Subcutaneous adipose tissue (tissue), 4 donors: ENCODE measurements around the gene ADAMTS16. TPM values are rescaled to one million over a fixed set of nuclear protein-coding genes. Genes with fewer than 3 reads are reported as not detected.

ENCODE experiments used
- CTCF ChIP-seq: fragments of 450-650 bp; IDR thresholded peaks from one replicate; pipeline ENCODE4 v1.5.1; 2016; ENCODE audit warnings: low read depth, mild to moderate bottlenecking, control low read depth, antibody characterized with exemption, moderate library complexity
- total RNA-seq, 4 donors: library from RNA; depleted of rRNA; stranded (reverse); fragments of >200 nt; gene quantifications; one replicate each; pipeline ENCODE4 v1.1.0, GENCODE V29; 2016

ADAMTS16 gene
- total RNA-seq, 4 donors from 2014 or later: 0.66 to 2.0 (median 0.88) TPM

DNA sequence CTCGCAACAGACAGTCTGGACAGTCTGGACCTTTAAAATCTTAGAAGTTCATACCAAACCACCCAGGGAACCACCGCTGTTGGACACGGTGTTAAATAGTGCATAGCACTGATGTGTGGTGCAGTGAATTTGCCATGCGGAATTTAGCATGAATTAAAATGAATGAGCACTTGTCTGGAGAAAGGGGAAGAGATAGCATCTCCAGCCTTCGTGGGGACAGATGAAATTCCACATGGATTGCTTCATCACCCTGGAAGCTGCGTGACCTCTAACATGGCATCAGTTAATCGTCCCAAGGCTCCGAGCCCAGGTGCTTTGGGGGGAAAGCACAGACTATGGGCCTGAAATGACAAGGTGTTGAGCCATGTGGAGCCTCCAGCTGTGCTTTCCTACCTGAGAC lies 91.4 kb downstream of the ADAMTS16 start:
- TF ChIP-seq CTCF: no peak

DNA sequence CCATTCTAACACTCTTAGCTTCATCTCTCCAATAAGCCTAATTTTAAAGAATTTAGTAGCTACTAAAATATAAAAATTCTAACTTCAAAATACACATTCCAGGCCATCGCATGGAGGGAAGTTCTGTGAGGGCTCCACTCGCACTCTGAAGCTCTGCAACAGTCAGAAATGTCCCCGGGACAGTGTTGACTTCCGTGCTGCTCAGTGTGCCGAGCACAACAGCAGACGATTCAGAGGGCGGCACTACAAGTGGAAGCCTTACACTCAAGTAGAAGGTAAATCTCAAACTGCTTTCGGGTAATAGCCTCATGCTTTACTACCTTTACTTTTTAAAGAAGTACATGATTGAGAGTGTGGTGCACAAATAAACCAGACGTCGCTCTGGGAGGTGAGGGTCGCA lies 94.8 kb downstream of the ADAMTS16 start:
- TF ChIP-seq CTCF: no peak

GRCh38 chr5:5235685-5236084 lies 95.6 kb downstream of the ADAMTS16 start:
- no peak for TF ChIP-seq CTCF

DNA sequence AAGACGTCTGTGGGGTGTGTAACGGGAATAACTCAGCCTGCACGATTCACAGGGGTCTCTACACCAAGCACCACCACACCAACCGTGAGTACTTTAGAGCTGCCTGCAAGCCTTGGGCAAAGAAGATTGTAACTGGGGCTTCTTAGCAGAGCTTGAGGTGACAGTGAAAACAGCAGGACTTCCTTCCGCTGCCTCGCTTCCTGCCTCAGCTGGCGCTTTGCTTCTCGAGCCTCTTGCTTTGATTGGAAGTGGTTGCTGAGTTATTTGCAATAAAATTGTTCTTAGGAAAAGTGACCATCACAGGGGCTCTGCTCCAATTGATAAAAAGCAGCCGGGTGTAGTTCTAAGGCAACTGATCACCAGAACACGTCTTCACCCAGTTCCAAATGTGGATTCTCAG lies 99.1 kb downstream of the ADAMTS16 start:
- no peak for TF ChIP-seq CTCF

DNA sequence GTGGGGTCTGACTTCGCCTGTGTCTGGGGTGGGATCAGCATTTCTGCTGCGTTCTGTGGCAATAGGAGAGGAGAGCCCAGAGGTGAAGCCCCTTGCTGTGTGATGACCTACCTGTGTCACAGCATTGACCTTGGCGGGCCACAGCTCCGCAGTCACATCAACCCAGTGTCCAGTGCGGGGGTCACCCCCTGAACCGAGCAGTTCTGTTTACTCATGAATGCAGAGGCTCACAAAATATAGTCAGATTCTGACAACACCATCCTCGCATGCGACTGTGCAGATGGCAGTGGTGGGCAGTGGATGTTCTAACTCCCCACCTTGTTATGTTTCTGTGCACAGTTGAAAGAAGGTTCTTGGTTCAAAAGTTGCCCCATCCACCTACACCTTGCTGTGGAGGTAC lies 100.1 kb downstream of the ADAMTS16 start:
- no peak for TF ChIP-seq CTCF

- no peak for TF ChIP-seq CTCF
Measured at GRCh38 chr5:5242056-5242455, 101.9 kb downstream of the ADAMTS16 start.

DNA sequence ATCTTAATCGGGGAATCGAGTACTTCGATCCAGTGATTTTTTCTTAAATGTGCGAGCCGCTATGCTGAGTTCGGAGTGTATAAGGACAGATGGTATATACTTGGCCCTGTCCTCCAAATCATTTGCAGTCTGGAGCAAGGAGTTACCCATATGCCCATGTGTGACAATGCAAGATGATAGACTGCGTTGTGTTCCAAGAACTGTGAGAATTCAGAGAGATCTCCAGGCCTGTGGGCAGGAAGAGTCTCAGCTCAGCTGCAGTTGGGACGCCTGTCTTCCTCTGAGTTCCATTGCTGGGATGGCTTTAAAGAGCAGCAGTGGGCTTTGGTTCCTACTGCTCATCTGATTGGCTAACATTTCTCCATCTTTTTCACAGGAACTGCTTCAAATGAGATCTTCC lies 106.6 kb downstream of the ADAMTS16 start:
- no peak for TF ChIP-seq CTCF
